ENCODE measurements around the gene SEL1L.
"Not testable (repeated sequence)": the region's sequence is repeated elsewhere in the genome, so short reads cannot be mapped to it uniquely, and the experiment has no call there.

Gene SEL1L

DNA sequence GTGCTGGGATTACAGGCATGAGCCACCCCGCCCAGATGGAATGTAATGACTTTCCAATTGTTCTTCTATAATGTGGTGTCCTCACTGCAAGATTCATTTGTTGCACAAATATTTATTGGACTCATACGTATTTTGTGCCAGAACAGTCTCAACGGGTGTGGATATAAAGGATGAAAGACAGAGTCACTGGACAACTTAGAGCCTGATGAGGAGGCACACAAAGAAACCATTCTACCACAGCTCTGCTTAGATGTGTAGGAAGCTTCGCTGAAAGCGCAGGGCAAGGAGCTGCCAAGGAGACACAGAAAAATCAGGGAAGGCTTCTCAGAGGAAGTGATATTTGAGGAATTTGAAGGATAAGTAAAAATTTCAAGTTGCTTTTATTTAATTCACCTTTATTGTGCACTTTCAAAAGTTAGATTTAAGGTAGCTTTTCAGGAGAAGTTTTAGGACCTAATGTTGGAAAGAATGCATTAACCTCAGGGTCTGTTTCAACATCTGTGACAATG is 92.0 kb downstream of the SEL1L start:
- DNase-seq = no peak

GRCh38 chr14:81440041-81440440 is 93.6 kb downstream of the SEL1L start:
- no peak for DNase-seq

DNA sequence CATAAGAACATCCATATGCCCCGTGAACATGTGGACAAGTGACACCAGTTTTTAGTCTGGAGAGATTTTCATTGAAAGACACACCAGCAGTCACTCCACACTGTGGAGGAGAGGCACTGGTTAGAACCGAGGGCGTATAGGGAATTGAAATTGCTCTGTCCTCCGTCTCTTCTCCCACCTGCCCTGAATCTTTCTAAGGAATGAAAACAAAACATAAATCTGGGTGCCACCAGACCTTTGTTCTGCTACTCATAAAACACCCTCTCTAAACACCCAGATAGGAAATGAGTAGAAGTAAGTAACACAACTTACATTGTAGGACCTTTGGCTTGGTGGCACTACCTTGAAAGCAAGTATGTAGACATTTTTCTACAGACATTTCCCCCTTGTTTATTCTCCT is 96.4 kb downstream of the SEL1L start:
- no peak for DNase-seq

GRCh38 chr14:81436296-81437138 is 97.1 kb downstream of the SEL1L start:
- DNase-seq = peak; percentile 48

DNA sequence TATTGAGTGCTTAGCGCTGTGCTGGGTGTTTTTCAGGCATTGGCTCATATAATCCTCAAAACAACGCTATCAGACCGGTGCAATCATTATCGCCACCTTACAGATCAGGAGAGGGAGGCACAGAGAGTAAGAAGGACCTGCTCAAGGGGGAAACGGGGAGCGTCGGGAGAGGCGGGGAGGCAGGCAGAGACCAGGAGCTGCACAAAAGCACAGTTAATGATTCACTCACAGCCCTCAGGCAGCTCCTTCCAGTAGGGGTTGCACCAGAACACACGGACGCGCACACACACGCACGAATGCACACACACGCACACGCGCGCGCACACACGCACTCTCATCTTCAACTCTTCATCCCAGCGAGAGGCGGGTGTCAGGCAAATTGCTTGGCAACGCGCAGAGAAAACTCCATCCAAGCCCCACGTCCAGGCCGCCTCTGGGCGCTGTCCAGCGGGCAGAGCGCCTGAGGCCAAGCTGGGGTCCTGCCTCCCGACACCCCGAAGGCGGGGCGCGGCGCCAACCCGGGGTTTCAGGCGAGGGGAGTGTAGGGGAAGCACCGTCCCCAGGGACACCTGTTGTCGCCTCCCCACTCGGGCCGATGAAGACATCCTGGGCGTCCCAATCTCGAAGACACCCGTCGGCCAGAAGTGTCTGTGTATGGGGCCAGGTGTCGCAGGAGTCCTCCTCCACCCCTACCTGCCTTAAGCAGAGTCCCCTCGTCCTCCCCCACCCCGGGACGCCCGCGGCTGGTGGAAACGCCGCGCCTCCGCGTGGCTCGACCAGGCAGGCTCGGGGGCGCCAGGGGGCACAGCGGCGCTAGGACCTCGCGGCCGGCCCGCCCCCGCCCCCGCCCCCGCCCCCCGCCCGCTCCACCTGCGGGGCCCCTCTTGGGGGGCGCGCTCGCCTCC is 98.0 kb downstream of the SEL1L start:
- DNase-seq = no peak

DNA sequence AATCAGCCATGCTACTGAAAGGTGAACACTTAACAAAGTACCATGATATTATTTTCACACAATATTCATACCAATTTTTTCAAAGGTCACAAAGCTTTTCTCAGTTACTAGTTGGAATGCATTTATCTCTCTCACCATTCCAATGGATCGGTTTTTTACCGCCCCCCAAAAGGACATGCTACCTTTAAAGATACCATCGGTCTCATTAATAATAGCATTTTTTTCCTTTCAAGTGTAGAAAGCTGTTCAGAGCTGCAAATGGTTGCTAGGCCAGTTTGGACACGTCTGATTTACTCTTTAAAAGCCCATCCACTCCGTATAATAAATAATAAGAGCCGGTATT is 98.6 kb downstream of the SEL1L start:
- no peak for DNase-seq

DNA sequence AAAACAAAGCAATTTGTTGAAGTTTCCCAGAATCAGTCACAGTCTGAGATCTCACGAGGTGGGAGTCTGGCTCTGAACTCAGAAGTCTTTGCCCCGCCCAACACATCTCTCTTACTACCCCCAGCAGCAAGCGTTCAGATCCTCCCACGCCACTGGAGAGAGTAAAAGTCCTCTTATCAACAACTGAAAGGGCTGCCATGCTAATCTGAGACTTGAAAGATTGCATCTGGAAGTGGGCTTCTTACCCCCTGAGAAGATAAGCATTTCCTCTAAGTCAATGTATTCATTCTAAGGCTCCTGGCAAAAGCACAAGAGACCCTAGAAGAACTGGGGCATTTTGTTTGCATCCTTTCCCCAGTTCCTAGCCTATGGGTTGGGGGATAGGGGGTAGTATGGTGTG is 99.4 kb downstream of the SEL1L start:
- no peak for DNase-seq

DNA sequence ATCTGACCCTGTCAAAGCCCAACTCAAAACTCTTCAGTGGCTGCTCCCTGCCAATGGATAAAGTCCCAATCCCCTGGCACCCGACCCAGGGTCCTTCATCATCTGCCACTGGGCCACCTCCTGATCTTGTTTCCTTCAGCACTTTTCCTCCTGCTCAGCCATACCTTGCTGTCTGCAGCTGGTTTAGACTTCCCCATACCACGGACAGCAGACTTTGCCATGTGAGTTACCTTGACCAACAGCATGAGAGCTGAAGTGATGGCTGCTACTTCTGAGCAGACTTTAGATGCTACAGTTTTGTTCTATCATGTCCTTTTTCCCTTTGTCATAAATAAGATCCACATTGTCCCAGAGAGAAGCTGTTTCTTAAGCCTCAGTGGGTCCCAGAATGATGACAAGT is 100.3 kb downstream of the SEL1L start:
- DNase-seq = no peak

DNA sequence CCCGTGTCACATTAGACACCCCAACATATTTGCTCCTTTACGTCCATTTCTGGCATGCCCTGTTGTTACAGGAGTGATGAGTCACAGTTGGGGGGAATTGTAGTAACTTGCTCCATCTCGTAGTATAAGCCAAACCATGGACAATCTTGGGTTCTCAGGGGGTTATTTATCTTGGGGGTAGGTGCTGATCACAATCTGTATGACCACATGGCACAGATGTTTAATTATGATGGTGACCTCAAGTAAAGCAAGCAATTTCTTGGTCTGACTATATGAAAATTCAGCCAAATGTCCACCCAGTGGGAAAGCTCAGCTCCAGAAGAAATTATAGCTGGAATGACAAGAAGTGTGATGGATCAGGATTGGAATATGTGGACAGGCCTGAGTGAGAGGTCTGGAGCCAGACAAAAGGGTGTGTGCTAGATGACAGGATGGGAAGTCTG is 101.4 kb downstream of the SEL1L start:
- DNase-seq = no peak

DNA sequence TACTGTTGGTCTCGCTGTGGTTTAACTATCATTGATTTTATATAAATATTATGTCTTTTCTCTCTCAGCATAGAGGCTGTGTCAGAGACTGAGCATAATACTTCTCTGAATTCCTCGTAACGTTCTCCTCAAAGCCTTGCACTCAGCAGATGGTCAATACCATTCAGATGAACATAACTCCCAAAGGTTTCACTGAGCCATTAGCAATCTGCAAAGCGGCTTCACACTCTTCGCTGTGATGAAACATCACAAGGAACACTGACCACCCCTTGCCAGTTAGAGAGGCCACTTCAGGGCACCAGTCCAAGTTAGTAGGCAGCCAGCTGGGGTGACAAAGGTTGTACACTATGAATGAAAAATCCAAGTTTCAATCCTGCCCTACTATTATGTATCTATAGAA is 103.4 kb downstream of the SEL1L start:
- no peak for DNase-seq

GRCh38 chr14:81429749-81430148 is 103.9 kb downstream of the SEL1L start:
- DNase-seq = not testable (repeated sequence)

- DNase-seq = no peak
Measured at GRCh38 chr14:81429028-81429427, 104.6 kb downstream of the SEL1L start.

DNA sequence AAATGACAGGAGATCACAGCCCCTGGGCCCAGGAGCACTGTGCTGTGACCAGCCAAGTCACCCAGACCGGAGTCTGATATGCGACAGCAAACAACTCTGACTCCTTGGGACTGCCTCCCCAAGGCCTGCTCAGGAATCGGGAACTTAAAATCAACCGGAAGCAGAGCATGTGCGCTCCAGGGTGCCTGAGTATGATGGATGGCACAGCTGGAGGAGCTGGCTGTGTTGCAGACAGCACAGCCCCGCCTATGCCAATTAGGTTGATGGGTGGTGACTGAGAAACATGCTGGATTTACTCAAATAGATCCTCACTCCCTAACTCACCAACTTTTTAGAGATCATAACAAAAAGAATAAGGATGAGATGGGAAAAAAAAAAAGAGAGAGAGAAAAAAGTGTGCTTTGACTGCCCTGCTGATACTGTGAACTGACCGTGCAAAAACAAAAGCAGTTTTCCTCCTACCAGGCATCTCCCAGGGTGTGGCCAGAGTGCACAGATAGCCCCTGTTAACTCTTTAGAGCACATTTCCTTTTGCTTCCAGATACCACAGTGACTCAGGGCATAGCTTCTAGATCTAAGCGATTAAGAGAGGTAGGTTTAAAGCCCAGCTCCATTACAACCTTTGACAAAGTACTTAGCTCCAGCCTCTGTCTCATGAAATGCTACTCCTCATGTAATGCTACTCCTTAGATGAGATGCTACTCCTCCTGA is 106.2 kb downstream of the SEL1L start:
- DNase-seq = no peak

GRCh38 chr14:81423504-81423903 is 110.1 kb downstream of the SEL1L start:
- no peak for DNase-seq

All from activated CD4-positive, CD25-positive, alpha-beta regulatory T cell treated with anti-CD3 and anti-CD28 coated beads, Interleukin-2, amount 50 U/mL, for 72 hours (primary cell).